Activated CD4-positive, alpha-beta T cell treated with anti-CD3 and anti-CD28 coated beads, Interleukin-10, Interleukin-2, amounts not matched to agents 100 ng/mL and 50 ng/mL, durations not matched to agents 16 hours and 8 hours (primary cell): ENCODE measurements around the gene NCOA7.
A peak's percentile ranks its signal among the peaks of the same experiment; 100 is the strongest.
"Not testable (repeated sequence)": the region's sequence is repeated elsewhere in the genome, so short reads cannot be mapped to it uniquely, and the experiment has no call there.

Source experiments
- DNase-seq: peaks from one replicate; pipeline ENCODE4 v3.0.0-alpha.2; 2020

The NCOA7 gene

DNA sequence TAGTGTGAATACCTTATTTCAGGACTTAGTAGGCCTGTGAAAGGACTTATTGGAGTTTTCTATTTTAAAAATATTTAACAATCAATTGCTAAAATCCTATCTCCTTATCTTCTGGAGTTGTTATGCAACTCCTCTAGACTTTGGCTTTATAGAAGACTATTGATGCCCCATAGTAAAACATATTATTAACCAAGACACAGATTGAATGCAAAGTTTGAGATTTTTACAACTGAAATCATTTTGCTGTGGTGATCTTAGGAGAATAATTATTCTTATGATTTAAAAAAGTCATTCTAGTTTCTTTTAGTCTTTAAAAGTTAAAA lies 36.9 kb upstream of the NCOA7 start:
- no peak for DNase-seq

- DNase-seq, result no peak
These were observed 36.2 kb upstream of the NCOA7 start for GRCh38 chr6:125754566-125754965.

GRCh38 chr6:125759184-125759902 lies 31.4 kb upstream of the NCOA7 start:
- DNase-seq, result no peak

GRCh38 chr6:125759959-125760457 lies 30.8 kb upstream of the NCOA7 start:
- no peak for DNase-seq

DNA sequence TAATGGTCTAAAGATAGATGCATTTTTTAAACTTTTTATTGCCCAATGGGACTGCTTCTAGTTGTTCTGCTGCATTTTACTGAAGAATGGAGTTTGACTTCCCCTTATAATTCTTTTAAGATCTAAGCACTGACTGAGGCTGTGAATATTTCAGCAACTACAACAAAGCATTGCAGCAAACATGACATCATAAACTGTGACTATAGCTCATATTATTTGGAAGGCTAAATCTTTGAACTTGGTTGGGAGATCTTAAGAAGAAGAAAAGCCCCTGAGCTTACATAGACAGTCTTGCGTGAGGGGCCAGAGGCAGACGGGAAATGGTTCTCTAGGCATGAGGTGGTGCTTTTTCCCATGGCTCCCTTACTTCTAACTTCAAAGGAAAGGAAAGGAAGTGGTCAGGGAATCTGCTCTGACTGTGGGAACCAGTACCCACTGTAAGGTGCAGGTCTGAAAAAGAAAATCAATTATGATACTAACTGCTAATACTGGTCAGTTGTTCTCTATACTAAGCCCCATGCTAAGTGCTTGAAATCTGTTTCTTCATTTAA lies 26.6 kb upstream of the NCOA7 start:
- no peak for DNase-seq

- no peak for DNase-seq
These were observed 24.8 kb upstream of the NCOA7 start for GRCh38 chr6:125765944-125766343.

GRCh38 chr6:125766641-125767040 lies 24.1 kb upstream of the NCOA7 start:
- no peak for DNase-seq

GRCh38 chr6:125769147-125769783 lies 21.5 kb upstream of the NCOA7 start:
- DNase-seq, result no peak

- DNase-seq, result no peak
These were observed 17.1 kb upstream of the NCOA7 start for GRCh38 chr6:125773387-125774341.

- DNase-seq, result not testable (repeated sequence)
These were observed 14.5 kb upstream of the NCOA7 start for GRCh38 chr6:125776107-125776826.

GRCh38 chr6:125779924-125780539 lies 10.7 kb upstream of the NCOA7 start:
- peak; percentile 94 for DNase-seq

- DNase-seq, result peak; percentile 84
These were observed 10.0 kb upstream of the NCOA7 start for GRCh38 chr6:125780540-125781313.

- no peak for DNase-seq
These were observed 9.4 kb upstream of the NCOA7 start for GRCh38 chr6:125781314-125781868.

DNA sequence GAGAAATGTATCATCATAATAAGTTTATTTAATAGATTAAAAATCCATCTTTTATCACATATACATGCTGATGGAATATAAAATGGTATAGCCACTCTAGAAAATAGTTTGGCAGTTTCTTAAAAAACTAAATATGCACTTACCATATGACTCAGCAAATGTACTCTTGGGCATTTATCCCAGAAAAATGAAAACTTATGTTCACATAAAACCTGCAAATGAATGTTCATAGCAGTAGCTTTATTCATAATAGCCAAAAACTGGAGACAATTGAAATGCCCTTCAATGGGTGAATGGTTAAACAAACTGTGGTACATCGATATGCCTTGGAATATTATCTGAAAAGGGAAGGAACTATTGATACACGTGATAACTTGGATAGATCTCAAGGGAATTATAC lies 6.4 kb upstream of the NCOA7 start:
- no peak for DNase-seq

DNA sequence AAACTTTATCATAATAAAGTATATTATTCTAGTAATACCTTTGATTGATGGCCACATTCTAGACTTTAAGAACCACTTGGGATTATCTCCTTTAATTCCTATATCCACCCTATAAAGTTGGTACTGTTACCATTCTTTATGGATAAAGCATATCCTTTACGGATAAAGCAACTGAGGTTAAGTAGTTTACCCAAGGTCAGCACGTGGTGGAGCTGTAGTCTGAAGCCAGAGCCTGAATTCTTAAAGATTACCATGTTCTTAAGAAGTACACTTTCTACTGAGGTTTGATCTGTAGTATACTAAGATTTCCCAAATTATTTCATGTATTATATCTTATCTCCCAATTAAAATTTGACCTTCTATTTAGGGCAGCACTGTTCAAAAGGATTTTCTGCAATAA lies 3.0 kb upstream of the NCOA7 start:
- no peak for DNase-seq

DNA sequence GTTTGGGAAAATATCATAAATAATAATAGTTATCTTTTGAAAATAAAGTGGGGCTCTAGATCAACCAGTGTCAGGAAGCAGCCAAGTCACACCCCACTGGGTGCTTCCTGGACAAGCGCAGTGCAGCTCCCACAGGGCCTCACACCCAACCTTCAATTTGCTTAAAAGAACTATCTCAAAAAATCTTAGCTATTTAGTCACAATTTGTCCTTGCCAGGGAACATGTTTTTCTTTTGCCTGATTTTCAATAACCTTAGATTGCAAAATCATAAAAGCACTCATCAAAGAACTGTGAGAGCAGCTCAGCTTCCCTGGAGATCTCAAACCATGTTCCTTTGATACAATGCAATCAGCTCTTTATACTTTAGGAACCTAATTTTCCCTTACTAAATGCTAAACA lies 1.6 kb upstream of the NCOA7 start:
- DNase-seq, result no peak

- DNase-seq, result peak; percentile 61
These were observed 993 bp upstream of the NCOA7 start for GRCh38 chr6:125789576-125790357.

DNA sequence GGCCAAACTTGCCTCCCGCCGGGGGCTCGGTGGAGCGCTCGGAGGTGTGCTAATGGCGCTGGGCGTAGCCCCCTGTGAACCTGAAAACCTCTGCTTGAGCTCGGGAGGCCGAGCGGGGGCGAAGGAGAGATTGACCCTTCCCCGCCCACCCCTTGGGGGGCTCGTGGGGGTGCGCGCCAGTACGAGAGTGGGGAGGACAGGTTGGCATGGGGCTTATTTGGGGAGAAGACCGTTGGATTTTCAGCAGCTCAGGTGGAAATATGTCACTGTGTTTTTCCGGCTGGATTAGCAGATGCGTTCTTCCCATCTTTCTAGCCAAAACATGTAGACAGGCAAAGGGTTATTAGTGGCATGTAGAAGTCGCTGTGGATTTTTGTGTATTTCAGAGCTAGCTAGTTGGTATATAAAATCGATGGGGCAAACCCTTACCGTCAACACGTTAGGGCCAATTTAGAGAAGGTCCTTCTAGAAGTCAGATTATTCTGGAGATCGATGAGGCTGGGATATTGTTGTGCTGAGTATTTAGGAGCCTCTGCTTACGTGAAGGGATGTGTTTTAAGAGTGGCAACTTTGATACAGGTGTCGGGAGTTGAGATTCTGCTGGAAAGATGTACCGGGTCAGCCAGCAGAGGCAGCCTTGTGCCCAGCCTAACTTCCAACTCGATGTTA lies 525 bp downstream of the NCOA7 start:
- peak; percentile 66 for DNase-seq

GRCh38 chr6:125791820-125792165 lies 1.0 kb downstream of the NCOA7 start:
- DNase-seq, result no peak

DNA sequence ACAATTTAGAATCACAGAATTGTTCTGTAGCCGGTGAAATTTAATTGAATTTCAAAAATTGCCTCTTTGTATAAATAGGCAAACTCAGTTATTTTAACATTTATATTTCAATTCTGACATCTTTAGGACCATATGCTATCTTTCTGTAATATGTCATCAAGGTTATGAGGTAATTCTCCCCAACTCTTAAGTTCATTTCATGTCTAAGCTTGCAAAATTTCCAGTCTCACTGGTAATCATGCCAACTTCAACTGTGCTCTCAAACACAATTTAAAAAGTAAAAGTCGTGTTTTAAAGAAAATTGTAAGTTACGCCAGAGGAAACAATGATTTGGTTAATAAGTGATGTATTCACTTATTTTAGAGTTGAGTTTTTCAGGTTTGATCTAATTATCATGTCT lies 1.4 kb downstream of the NCOA7 start:
- no peak for DNase-seq
